HepG2 (cell line): Measurements from ENCODE around the gene EPN2. TPM values are rescaled to one million over a fixed set of nuclear protein-coding genes. Genes with fewer than 3 reads are reported as not detected.

Experiments used
- ATAD3A ChIP-seq: sonication (generic); formaldehyde crosslinking; IDR thresholded peaks from 2 replicates; pipeline ENCODE4 v1.4.0; 2020; ENCODE audit warnings: missing genetic modification reagents
- DNMT1 ChIP-seq: sonication (generic); formaldehyde crosslinking; IDR thresholded peaks from 2 replicates; pipeline ENCODE4 v1.5.1; 2020; ENCODE audit warnings: mild to moderate bottlenecking, missing genetic modification reagents
- KLF11 ChIP-seq: IDR thresholded peaks from 2 replicates; pipeline ENCODE4 v1.6.1; 2016; ENCODE audit warnings: missing compliant biosample characterization
- SNAPC4 ChIP-seq: sonication (generic); formaldehyde crosslinking; IDR thresholded peaks from 2 replicates; pipeline ENCODE4 v1.4.0; 2020; ENCODE audit warnings: mild to moderate bottlenecking, missing genetic modification reagents
- TEAD2 ChIP-seq: sonication (generic); formaldehyde crosslinking; IDR thresholded peaks from 2 replicates; pipeline ENCODE4 v1.9.0; 2021; ENCODE audit warnings: missing genetic modification reagents
- TRAFD1 ChIP-seq: sonication (generic); formaldehyde crosslinking; IDR thresholded peaks from 2 replicates; pipeline ENCODE4 v1.5.1; 2020; ENCODE audit warnings: missing genetic modification reagents, mild to moderate bottlenecking, borderline replicate concordance
- YEATS4 ChIP-seq: sonication (generic); formaldehyde crosslinking; IDR thresholded peaks from 2 replicates; pipeline ENCODE4 v1.4.0; 2020; ENCODE audit warnings: missing genetic modification reagents, borderline replicate concordance
- ZBTB49 ChIP-seq: sonication (generic); formaldehyde crosslinking; IDR thresholded peaks from 2 replicates; pipeline ENCODE4 v1.4.0; 2020; ENCODE audit warnings: missing genetic modification reagents, borderline replicate concordance
- ZMYM4 ChIP-seq: sonication (generic); formaldehyde crosslinking; IDR thresholded peaks from 2 replicates; pipeline ENCODE4 v1.8.1; 2023; ENCODE audit warnings: mild to moderate bottlenecking, missing genetic modification reagents
- ZNF563 ChIP-seq: sonication (generic); formaldehyde crosslinking; IDR thresholded peaks from 2 replicates; pipeline ENCODE4 v1.8.0; 2022; ENCODE audit warnings: mild to moderate bottlenecking, moderate library complexity, missing genetic modification reagents
- ZNF589 ChIP-seq: sonication (generic); formaldehyde crosslinking; conservative IDR thresholded peaks from 2 replicates; pipeline ENCODE4 v1.8.0; 2022; ENCODE audit warnings: mild to moderate bottlenecking, moderate library complexity, missing genetic modification reagents
- polyA plus RNA-seq, 8 experiments: library from polyadenylated mRNA; depleted of rRNA in 3 of 8; stranded (reverse) in 7 of 8; unstranded in 1 of 8; fragments of >200 nt; fragmentation: Illumina TruSeq in 4 of 8; extraction: Trizol in 4 of 8; gene quantifications; 2 replicates each; pipeline versions ENCODE4 v1.2.1 to v1.2.3, GENCODE V29; 2011 to 2016; ENCODE audit warnings: low read depth in 4 of 8, missing spikeins in 1 of 8, mixed read lengths in 1 of 8; ENCODE audit not compliant: insufficient read depth in 1 of 8
- total RNA-seq, 5 experiments: library from RNA; depleted of rRNA; stranded (reverse); fragments of >200 nt; fragmentation: Illumina TruSeq; extraction: Trizol; gene quantifications; 2 replicates each; pipeline ENCODE4 v1.2.3, GENCODE V29; 2016; ENCODE audit warnings: low read depth in 1 of 5
- TF ChIP-seq, protein P1 (sequence below): sonication (generic); formaldehyde crosslinking; IDR thresholded peaks from 2 replicates; pipeline ENCODE4 v1.4.0; 2020; ENCODE audit warnings: missing genetic modification reagents, mild to moderate bottlenecking, borderline replicate concordance

The EPN2 gene
- total and polyA plus RNA-seq, 2 of the 13 experiments (the other 11 are each of a cell fraction or from before 2014, with no cell fraction given), result 7.8 to 19.2 TPM

GRCh38 chr17:19362277-19363113, 125.3 kb downstream of the EPN2 start, which contains the start of gene B9D1 (continued):
- 0 out of 2 replicates have a peak, but pooled peaks have one; percentile 17 for TF ChIP-seq ZNF563 (CRISPR knock-in tag)
- no peak for TF ChIP-seq ATAD3A (CRISPR knock-in tag)
- TF ChIP-seq ZBTB49, result no peak
- no peak for TF ChIP-seq SNAPC4 (CRISPR knock-in tag)
- no peak for TF ChIP-seq ZNF589
- no peak for TF ChIP-seq TEAD2
- TF ChIP-seq, protein P1, sequence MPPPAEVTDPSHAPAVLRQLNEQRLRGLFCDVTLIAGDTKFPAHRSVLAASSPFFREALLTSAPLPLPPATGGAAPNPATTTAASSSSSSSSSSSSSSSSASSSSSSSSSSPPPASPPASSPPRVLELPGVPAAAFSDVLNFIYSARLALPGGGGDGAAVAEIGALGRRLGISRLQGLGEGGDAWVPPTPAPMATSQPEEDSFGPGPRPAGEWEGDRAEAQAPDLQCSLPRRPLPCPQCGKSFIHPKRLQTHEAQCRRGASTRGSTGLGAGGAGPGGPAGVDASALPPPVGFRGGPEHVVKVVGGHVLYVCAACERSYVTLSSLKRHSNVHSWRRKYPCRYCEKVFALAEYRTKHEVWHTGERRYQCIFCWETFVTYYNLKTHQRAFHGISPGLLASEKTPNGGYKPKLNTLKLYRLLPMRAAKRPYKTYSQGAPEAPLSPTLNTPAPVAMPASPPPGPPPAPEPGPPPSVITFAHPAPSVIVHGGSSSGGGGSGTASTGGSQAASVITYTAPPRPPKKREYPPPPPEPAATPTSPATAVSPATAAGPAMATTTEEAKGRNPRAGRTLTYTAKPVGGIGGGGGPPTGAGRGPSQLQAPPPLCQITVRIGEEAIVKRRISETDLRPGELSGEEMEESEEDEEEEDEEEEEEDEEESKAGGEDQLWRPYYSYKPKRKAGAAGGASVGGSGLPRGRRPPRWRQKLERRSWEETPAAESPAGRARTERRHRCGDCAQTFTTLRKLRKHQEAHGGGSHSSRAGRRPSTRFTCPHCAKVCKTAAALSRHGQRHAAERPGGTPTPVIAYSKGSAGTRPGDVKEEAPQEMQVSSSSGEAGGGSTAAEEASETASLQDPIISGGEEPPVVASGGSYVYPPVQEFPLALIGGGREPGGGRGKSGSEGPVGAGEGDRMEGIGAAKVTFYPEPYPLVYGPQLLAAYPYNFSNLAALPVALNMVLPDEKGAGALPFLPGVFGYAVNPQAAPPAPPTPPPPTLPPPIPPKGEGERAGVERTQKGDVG (CRISPR knock-in tag), result no peak
- peak; percentile 64 for TF ChIP-seq YEATS4 (CRISPR knock-in tag)
- peak; percentile 57; the same call in 1 of the 2 replicates for TF ChIP-seq KLF11 (CRISPR knock-in tag)
- TF ChIP-seq TRAFD1 (CRISPR knock-in tag), result 0 out of 2 replicates have a peak, but pooled peaks have one; percentile 73
- TF ChIP-seq DNMT1 (CRISPR knock-in tag), result no peak
- peak; percentile 68 for TF ChIP-seq ZMYM4 (CRISPR knock-in tag)
